H9 (cell line): Measurements from ENCODE around the gene FAM90A26. TPM values are rescaled to one million over a fixed set of nuclear protein-coding genes. Genes with fewer than 3 reads are reported as not detected.
"Not testable (repeated sequence)": the region's sequence is repeated elsewhere in the genome, so short reads cannot be mapped to it uniquely, and the experiment has no call there.

Experiments
- DNase-seq: peaks from one replicate; pipeline ENCODE4 v3.0.0-alpha.2; 2017
- H2AFZ ChIP-seq: one replicate; pipeline ENCODE4 v1.6.1; 2013; ENCODE audit warnings: mild to moderate bottlenecking, low read length, control low read depth, moderate library complexity
- H2AK5ac ChIP-seq: 2 replicates; pipeline ENCODE4 v1.6.1; 2013; ENCODE audit warnings: low read length, control low read depth, mixed read lengths; ENCODE audit not compliant: insufficient read length
- H2BK120ac ChIP-seq: one replicate; pipeline ENCODE4 v1.6.1; 2013; ENCODE audit warnings: low read depth, mild to moderate bottlenecking, low read length, control low read depth, inconsistent platforms; ENCODE audit not compliant: poor library complexity, severe bottlenecking
- H2BK12ac ChIP-seq: 2 replicates; pipeline ENCODE4 v1.6.1; 2013; ENCODE audit warnings: low read length, control low read depth, mixed read lengths, low read depth; ENCODE audit not compliant: insufficient read length
- H2BK15ac ChIP-seq: 2 replicates; pipeline ENCODE4 v1.6.1; 2013; ENCODE audit warnings: low read depth, low read length, control low read depth
- H2BK20ac ChIP-seq: one replicate; pipeline ENCODE4 v1.6.1; 2013; ENCODE audit warnings: low read depth, mild to moderate bottlenecking, low read length, control low read depth, inconsistent platforms; ENCODE audit not compliant: poor library complexity, severe bottlenecking
- H2BK5ac ChIP-seq: 2 replicates; pipeline ENCODE4 v1.6.1; 2013; ENCODE audit warnings: low read length, control low read depth, mixed read lengths; ENCODE audit not compliant: insufficient read length
- H3K14ac ChIP-seq: 2 replicates; pipeline ENCODE4 v1.6.1; 2013; ENCODE audit warnings: low read length, control low read depth; ENCODE audit not compliant: insufficient read depth
- H3K18ac ChIP-seq: 2 replicates; pipeline ENCODE4 v1.6.1; 2013; ENCODE audit warnings: low read depth, mild to moderate bottlenecking, mixed read lengths, low read length, control low read depth; ENCODE audit not compliant: insufficient read length
- H3K23ac ChIP-seq: 2 replicates; pipeline ENCODE4 v1.6.1; 2013; ENCODE audit warnings: low read length, control low read depth, mixed read lengths, low read depth; ENCODE audit not compliant: insufficient read length
- H3K23me2 ChIP-seq: 2 replicates; pipeline ENCODE4 v1.6.1; 2013; ENCODE audit warnings: low read depth, mild to moderate bottlenecking, mixed read lengths, low read length, control low read depth; ENCODE audit not compliant: insufficient read length, poor library complexity, severe bottlenecking
- H3K27ac ChIP-seq: 2 replicates; pipeline ENCODE4 v1.5.1; 2013; ENCODE audit warnings: low read length, control low read depth, mixed read lengths, low read depth; ENCODE audit not compliant: insufficient read length
- H3K27me3 ChIP-seq: 2 replicates; pipeline ENCODE4 v1.6.1; 2013; ENCODE audit warnings: low read length, control low read depth, inconsistent platforms; ENCODE audit not compliant: insufficient read depth
- H3K4ac ChIP-seq: 2 replicates; pipeline ENCODE4 v1.6.1; 2013; ENCODE audit warnings: low read depth, mild to moderate bottlenecking, control low read depth, inconsistent platforms, low read length, moderate library complexity
- H3K4me1 ChIP-seq: 2 replicates; pipeline ENCODE4 v1.6.1; 2013; ENCODE audit warnings: low read length, control low read depth, inconsistent platforms; ENCODE audit not compliant: insufficient read depth
- H3K4me2 ChIP-seq: 2 replicates; pipeline ENCODE4 v1.6.1; 2013; ENCODE audit warnings: low read length, control low read depth, mixed read lengths; ENCODE audit not compliant: insufficient read length, insufficient read depth
- H3K56ac ChIP-seq: 2 replicates; pipeline ENCODE4 v1.6.1; 2013; ENCODE audit warnings: low read depth, mild to moderate bottlenecking, mixed read lengths, low read length, control low read depth; ENCODE audit not compliant: insufficient read length
- H3K79me1 ChIP-seq: 2 replicates; pipeline ENCODE4 v1.6.1; 2013; ENCODE audit warnings: low read depth, mild to moderate bottlenecking, moderate library complexity, low read length, control low read depth, inconsistent platforms; ENCODE audit not compliant: insufficient read depth, poor library complexity, severe bottlenecking
- H3K79me2 ChIP-seq: 2 replicates; pipeline ENCODE4 v1.6.1; 2013; ENCODE audit warnings: low read length, control low read depth, inconsistent platforms; ENCODE audit not compliant: insufficient read depth
- H3K9ac ChIP-seq: 2 replicates; pipeline ENCODE4 v1.6.1; 2013; ENCODE audit warnings: low read length, control low read depth, mixed read lengths; ENCODE audit not compliant: insufficient read length; ENCODE audit errors: extremely low read depth
- H3K9me3 ChIP-seq: one replicate; pipeline ENCODE4 v1.6.1; 2013; ENCODE audit warnings: low read depth, low read length, inconsistent platforms; ENCODE audit not compliant: control insufficient read depth
- H3T11ph ChIP-seq: one replicate; pipeline ENCODE4 v1.6.1; 2013; ENCODE audit warnings: mild to moderate bottlenecking, low read length, control low read depth, inconsistent platforms
- H4K20me1 ChIP-seq: one replicate; pipeline ENCODE4 v1.6.1; 2013; ENCODE audit not compliant: control insufficient read depth, insufficient read length, insufficient read depth
- H4K5ac ChIP-seq: 2 replicates; pipeline ENCODE4 v1.6.1; 2013; ENCODE audit warnings: low read depth, mild to moderate bottlenecking, mixed read lengths, low read length, control low read depth; ENCODE audit not compliant: insufficient read length
- H4K8ac ChIP-seq: replicated peaks from 2 replicates; pipeline ENCODE4 v1.6.1; 2013; ENCODE audit warnings: low read length, control low read depth, mixed read lengths, low read depth; ENCODE audit not compliant: insufficient read length
- H4K91ac ChIP-seq: 2 replicates; pipeline ENCODE4 v1.6.1; 2013; ENCODE audit warnings: low read depth, mild to moderate bottlenecking, moderate library complexity, mixed read lengths, low read length, control low read depth; ENCODE audit not compliant: insufficient read length
- H3K27ac Mint-ChIP-seq, 3 experiments: 2 replicates in 2 of 3; 3 replicates in 1 of 3; pipeline ENCODE4 v1.8.0; 2020 to 2021; ENCODE audit warnings: mixed read lengths in 3 of 3, mild to moderate bottlenecking in 1 of 3, moderate library complexity in 1 of 3
- H3K27me3 Mint-ChIP-seq: 2 replicates; pipeline ENCODE4 v1.8.0; 2021; ENCODE audit warnings: low read depth, mild to moderate bottlenecking, moderate library complexity, mixed read lengths
- H3K36me3 Mint-ChIP-seq, 3 experiments: 2 replicates in 2 of 3; 3 replicates in 1 of 3; pipeline ENCODE4 v1.8.0; 2020 to 2021; ENCODE audit warnings: low read depth in 3 of 3, mixed read lengths in 3 of 3; ENCODE audit not compliant: insufficient read depth in 1 of 3
- H3K4me1 Mint-ChIP-seq, 2 experiments: 2 replicates each; pipeline ENCODE4 v1.8.0; 2020; ENCODE audit warnings: mixed read lengths in 2 of 2
- H3K4me3 Mint-ChIP-seq, 2 experiments: 2 replicates in 1 of 2; 3 replicates in 1 of 2; pipeline ENCODE4 v1.8.0; 2020 to 2021; ENCODE audit warnings: mild to moderate bottlenecking in 2 of 2, mixed read lengths in 2 of 2, moderate library complexity in 1 of 2
- H3K9me3 Mint-ChIP-seq, 2 experiments: 2 replicates in 1 of 2; 3 replicates in 1 of 2; pipeline ENCODE4 v1.8.0; 2020; ENCODE audit warnings: mild to moderate bottlenecking in 2 of 2, mixed read lengths in 2 of 2, moderate library complexity in 1 of 2
- WGBS: extraction: QIAGEN DNeasy Blood & Tissue Kit; methylation state at CpG from one replicate; pipeline ENCODE4 v1.1.7; 2013; ENCODE audit warnings: missing lambda C conversion rate, low lambda C conversion rate, mixed read lengths; ENCODE audit not compliant: insufficient read length; ENCODE audit errors: extremely low coverage; 5-methylcytosine and 5-hydroxymethylcytosine counted together
- total RNA-seq: library from RNA; stranded (reverse); gene quantifications from 2 replicates; pipeline ENCODE4 v1.2.1, GENCODE V29; 2021

Gene FAM90A26
- total RNA-seq, 1 experiment from 2014 or later, result not detected

DNA sequence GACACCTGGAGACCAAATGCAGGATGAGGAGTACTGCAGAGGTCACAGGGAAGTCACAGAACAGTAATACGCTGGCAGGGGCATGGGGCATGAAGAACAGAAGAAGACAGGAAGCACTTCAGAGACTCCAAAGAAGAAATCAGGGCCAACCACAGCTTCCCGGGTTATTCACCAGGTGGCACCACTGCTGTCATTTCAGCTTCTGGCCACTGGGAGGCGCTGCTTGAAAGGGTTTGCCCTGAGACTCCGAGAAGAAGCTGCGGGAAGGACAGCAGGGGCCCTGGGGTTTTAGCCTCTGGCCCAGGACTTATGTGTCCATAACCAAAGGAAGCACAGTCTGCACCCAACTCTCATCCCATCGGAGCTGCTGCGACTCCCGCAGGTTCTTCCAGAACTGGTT, 4.2 kb upstream of the FAM90A26 start:
- no CpG with 5 or more reads among the region's 8 CpGs for WGBS

DNA sequence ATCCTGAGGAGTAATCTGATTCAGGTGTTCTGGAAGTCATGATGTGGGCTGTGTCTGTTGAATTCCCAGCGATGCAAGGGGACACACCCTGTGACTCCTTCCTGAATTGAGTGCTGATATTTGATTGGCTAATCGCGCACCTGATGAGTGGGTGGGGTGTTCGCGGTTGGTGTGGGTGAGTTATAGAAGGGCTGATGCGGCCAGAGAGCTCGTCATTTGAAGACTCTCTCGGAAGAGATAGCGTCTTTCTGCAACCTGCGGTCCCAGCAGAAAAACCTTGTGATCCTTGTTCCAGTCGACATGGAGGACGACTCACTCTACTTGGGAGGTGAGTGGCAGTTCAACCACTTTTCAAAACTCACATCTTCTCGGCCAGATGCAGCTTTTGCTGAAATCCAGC, 40.1 kb downstream of the FAM90A26 start, which contains the start of gene USP17L10:
USP17L10 (plus strand) TSS at position 301 of the 400 bp plus-strand sequence; CDS start at position 301, 0 bp downstream.
- not testable (repeated sequence) for H3K23ac ChIP-seq, H3K56ac ChIP-seq, H4K8ac ChIP-seq, H3K14ac ChIP-seq, H3K36me3 Mint-ChIP-seq, H4K91ac ChIP-seq, H3K9me3 Mint-ChIP-seq, H3K4me1 ChIP-seq, DNase-seq, H3K79me2 ChIP-seq, H3K9me3 ChIP-seq, H2AK5ac ChIP-seq, H2BK20ac ChIP-seq, H3K4ac ChIP-seq, H3K27ac Mint-ChIP-seq, H3K4me3 Mint-ChIP-seq, H3T11ph ChIP-seq, H3K79me1 ChIP-seq, H2BK5ac ChIP-seq, H3K23me2 ChIP-seq, H2AFZ ChIP-seq, H4K5ac ChIP-seq, H3K27ac ChIP-seq, H3K18ac ChIP-seq, H3K27me3 Mint-ChIP-seq, H3K9ac ChIP-seq, H2BK120ac ChIP-seq, H4K20me1 ChIP-seq, H2BK12ac ChIP-seq, H3K27me3 ChIP-seq, H3K4me1 Mint-ChIP-seq, H2BK15ac ChIP-seq, H3K4me2 ChIP-seq
- WGBS, result no CpG with 5 or more reads among the region's 13 CpGs

More for the DNA sequence above, 4.2 kb upstream of the FAM90A26 start:
- not testable (repeated sequence) for H3K27me3 ChIP-seq, H3K23ac ChIP-seq, H3K4ac ChIP-seq, H3K79me1 ChIP-seq, DNase-seq, H3K27ac ChIP-seq, H4K8ac ChIP-seq, H4K91ac ChIP-seq, H3K9me3 Mint-ChIP-seq, H3K79me2 ChIP-seq, H2BK15ac ChIP-seq, H3K4me3 Mint-ChIP-seq, H3K9me3 ChIP-seq, H2BK12ac ChIP-seq, H3K14ac ChIP-seq, H2BK20ac ChIP-seq, H3K23me2 ChIP-seq, H3K27me3 Mint-ChIP-seq, H3K36me3 Mint-ChIP-seq, H2BK120ac ChIP-seq, H3K27ac Mint-ChIP-seq, H3T11ph ChIP-seq, H3K4me2 ChIP-seq, H3K18ac ChIP-seq, H2AK5ac ChIP-seq, H2AFZ ChIP-seq, H3K4me1 ChIP-seq, H3K4me1 Mint-ChIP-seq, H4K20me1 ChIP-seq, H2BK5ac ChIP-seq, H3K9ac ChIP-seq, H4K5ac ChIP-seq, H3K56ac ChIP-seq
